K562 (cell line): Measurements from ENCODE around the gene CHPF. TPM values are rescaled to one million over a fixed set of nuclear protein-coding genes. Genes with fewer than 3 reads are reported as not detected.

Experiments used
- GABPB2 ChIP-seq: fragments of 250-450 bp; sonication (Bioruptor Pico); conservative IDR thresholded peaks from 2 replicates; pipeline ENCODE4 v1.5.1; 2021; ENCODE audit warnings: mild to moderate bottlenecking
- ZNF444 ChIP-seq: fragments of 250-450 bp; sonication (Bioruptor Pico); IDR thresholded peaks from 2 replicates; pipeline ENCODE4 v1.4.0; 2020; ENCODE audit warnings: mild to moderate bottlenecking, moderate library complexity
- ZNF551 ChIP-seq: fragments of 250-450 bp; sonication (Bioruptor Pico); IDR thresholded peaks from 2 replicates; pipeline ENCODE4 v1.5.0; 2021; ENCODE audit warnings: mild to moderate bottlenecking, moderate library complexity
- polyA plus RNA-seq, 8 experiments: library from polyadenylated mRNA; depleted of rRNA in 4 of 8; stranded (reverse) in 5 of 8; unstranded in 3 of 8; fragments of >200 nt; fragmentation: Nextera tagmentation in 2 of 8; fragmentation: Illumina TruSeq in 1 of 8; extraction: Ambion mirVana in 2 of 8; extraction: Trizol in 1 of 8; gene quantifications; 2 replicates each; pipeline versions ENCODE4 v1.2.1 to v1.2.3, GENCODE V29; 2011 to 2014; ENCODE audit warnings: inconsistent platforms in 1 of 8, missing spikeins in 1 of 8
- total RNA-seq, 7 experiments: library from RNA; depleted of rRNA in 6 of 7; stranded (reverse); fragments of >200 nt in 6 of 7; fragmentation: Illumina TruSeq in 2 of 7; extraction: Trizol in 2 of 7; gene quantifications; 2 replicates each; pipeline versions ENCODE4 v1.2.1 to v1.2.3, GENCODE V29; 2011 to 2021; ENCODE audit warnings: low replicate concordance in 1 of 7
- TF ChIP-seq, protein P1 (sequence below): fragments of 450-650 bp; formaldehyde crosslinking; IDR thresholded peaks from 2 replicates; pipeline ENCODE4 v1.4.0; 2020; ENCODE audit warnings: mild to moderate bottlenecking, moderate library complexity
- TF ChIP-seq, protein P2 (sequence below): fragments of 250-450 bp; sonication (Bioruptor Pico); IDR thresholded peaks from 2 replicates; pipeline ENCODE4 v1.9.0; 2021; ENCODE audit warnings: mild to moderate bottlenecking, inconsistent platforms

Gene CHPF
- total and polyA plus RNA-seq, 9 of the 15 experiments (the other 6 are each of a cell fraction or from before 2014, with no cell fraction given) = 0.15 to 57.2 (median 7.9) TPM

DNA sequence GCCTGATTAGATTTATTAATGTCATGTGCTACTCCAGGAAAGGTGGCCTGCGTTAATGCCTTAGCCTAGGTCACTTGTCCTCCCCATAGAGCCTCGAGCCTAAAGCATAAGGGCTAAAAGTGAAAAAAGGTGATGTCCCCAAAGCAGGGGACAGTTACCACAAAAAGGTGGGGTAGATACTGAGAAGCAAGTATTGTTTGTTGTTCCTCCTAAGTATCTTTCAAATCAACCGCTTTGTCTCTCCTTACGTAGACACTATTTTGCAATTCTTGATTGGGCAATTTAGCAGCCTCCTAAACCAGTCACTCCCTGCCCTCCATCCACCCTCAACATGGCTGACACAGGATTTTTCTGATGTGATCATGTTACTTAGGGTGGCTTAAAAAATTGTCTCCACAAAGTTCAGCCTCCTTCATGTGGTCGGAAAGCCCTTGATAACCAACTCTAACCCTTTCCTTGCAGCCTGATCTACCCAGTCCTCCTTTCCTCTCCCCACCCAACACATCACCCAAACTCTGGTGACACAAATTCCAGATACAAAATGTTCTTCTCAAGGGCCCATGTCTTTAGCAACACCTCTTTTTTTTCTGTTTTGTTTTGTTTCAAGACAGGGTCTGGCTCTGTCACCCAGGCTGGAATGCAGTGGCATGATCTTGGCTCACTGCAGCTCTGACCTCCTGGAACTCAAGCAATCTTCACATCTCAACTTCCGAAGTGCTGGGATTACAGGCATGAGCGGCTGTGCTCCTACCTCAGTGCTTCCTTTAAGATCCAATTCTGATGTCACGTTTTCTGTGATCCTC, 35.4 kb upstream of the CHPF start (continued):
- TF ChIP-seq, protein P1, sequence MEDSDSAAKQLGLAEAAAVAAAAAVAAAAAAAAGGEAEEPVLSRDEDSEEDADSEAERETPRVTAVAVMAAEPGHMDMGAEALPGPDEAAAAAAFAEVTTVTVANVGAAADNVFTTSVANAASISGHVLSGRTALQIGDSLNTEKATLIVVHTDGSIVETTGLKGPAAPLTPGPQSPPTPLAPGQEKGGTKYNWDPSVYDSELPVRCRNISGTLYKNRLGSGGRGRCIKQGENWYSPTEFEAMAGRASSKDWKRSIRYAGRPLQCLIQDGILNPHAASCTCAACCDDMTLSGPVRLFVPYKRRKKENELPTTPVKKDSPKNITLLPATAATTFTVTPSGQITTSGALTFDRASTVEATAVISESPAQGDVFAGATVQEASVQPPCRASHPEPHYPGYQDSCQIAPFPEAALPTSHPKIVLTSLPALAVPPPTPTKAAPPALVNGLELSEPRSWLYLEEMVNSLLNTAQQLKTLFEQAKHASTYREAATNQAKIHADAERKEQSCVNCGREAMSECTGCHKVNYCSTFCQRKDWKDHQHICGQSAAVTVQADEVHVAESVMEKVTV = no peak
- TF ChIP-seq, protein P2, sequence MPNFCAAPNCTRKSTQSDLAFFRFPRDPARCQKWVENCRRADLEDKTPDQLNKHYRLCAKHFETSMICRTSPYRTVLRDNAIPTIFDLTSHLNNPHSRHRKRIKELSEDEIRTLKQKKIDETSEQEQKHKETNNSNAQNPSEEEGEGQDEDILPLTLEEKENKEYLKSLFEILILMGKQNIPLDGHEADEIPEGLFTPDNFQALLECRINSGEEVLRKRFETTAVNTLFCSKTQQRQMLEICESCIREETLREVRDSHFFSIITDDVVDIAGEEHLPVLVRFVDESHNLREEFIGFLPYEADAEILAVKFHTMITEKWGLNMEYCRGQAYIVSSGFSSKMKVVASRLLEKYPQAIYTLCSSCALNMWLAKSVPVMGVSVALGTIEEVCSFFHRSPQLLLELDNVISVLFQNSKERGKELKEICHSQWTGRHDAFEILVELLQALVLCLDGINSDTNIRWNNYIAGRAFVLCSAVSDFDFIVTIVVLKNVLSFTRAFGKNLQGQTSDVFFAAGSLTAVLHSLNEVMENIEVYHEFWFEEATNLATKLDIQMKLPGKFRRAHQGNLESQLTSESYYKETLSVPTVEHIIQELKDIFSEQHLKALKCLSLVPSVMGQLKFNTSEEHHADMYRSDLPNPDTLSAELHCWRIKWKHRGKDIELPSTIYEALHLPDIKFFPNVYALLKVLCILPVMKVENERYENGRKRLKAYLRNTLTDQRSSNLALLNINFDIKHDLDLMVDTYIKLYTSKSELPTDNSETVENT = no peak
- TF ChIP-seq ZNF551 (CRISPR knock-in tag) (no peak), ZNF444 (CRISPR knock-in tag) (no peak), GABPB2 (no peak)
